GM04504 (cell line): Measurements from ENCODE around the gene CPVL.

Experiments used
- DNase-seq: peaks from one replicate; pipeline ENCODE4 v3.0.0-alpha.2; 2012; ENCODE audit warnings: low read depth

The CPVL gene

GRCh38 chr7:29146057-29146706 is at the start of gene CPVL:
Gene CPVL, minus strand, starts transcription at chr7:29146537. Its CDS starts 25,476 bp downstream, at chr7:29121061.
- no peak for DNase-seq

DNA sequence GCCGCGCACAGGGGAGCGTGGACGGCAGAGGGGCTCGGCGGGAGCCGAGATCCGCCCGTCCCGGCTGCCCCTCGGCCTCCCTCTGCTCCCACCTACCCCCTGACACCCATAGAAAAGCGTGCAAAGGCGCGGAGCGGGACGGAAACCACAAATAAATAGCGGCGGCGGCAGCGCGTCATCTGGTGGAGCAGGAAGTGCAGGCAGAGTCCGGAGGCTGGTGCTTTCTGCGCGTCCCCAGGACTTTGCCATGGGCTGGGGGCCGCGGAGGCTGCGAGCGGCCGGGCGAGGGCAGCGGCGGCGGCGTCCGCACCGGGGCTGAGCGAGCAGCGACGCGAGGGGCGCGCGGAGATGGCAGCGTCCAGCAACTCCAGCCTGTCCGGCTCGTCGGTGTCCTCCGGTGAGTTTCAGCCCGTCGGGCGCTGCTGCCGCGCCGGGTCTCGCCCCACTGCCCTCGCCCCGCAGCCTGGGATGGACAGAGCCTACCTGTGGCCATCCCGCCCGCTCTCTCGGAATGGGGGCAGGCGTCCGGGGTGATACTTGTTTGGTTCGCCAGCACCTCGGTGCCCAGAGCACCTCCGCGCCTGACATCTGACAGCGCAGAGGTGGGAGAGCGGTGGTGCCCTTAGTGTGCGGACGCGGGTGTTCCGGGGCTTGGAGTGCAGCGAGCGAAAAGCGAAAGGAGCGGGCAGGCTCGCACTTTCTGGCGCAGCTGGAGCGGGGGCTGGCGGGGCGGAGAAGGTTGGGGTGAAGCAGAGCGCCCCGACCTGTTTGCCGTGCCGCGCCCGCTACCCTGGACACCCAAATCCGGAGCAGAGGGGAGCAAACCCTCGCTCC is 48.5 kb upstream of the CPVL start, which contains the start of gene CHN2:
CHN2 (plus strand) TSS at position 182 of the 834 bp plus-strand sequence.
- DNase-seq: no peak

GRCh38 chr7:29194206-29194593 is 47.9 kb upstream of the CPVL start:
- DNase-seq: no peak

DNA sequence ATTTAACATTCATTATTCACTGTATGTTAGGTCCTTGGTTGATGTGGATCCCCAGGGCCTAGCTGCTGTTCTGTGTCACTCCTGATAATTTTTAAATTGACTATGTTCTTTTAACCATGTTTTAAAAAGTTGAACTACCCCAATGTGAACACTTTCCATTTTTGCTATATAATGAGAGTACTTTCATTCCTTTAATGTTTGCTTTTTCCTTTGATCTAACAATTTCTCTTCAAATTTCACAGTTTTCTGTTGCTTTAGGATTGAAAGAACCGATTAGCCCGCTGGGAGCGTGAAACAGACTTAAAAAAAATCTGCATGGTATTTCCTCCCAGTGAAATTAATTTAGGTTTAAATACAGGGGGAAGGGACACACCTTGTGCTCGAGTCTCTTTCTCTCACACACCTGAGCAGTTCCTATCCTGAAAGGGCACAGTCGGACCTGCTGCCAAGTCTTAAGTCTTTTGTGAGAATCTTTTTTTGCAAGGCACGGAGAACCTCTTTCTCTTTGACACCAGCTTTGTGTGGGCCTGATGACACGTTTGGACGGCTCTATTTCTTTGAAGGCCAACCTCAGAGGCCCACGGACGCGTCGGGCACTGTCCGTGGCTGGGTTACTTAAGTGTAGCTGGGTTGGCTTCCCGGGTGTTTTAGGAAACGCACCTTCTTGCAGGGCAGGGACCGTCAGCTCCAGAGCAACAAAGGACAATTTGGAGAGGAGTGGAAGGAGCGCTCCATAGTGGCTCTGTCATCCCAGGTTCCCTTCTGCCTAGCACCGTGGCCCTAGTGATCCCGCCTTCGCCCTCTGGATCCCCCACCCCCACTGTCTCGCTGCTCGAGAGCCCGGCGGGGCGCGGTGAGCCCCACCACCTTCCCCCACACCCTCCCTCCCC is 47.2 kb upstream of the CPVL start:
- no peak for DNase-seq

DNA sequence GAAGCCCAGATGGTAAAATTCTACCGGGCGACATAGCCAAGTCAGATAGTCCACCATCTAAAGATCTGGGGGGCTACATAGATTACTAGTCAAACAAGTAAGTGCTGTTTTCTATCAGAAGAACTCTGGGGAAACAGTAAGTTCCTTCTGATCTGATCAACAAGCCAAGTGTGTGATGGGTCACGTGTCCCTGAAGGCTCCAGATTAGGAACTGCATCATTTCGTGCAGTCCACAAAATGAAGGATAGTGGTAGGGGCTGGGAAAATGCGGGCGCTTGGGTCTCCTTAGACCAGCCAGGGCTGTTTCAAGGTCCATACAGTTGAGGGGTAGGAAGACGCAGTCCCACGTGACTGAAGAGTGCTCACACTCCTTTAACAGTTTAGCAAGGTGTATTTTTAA is 46.5 kb upstream of the CPVL start:
- DNase-seq: no peak

DNA sequence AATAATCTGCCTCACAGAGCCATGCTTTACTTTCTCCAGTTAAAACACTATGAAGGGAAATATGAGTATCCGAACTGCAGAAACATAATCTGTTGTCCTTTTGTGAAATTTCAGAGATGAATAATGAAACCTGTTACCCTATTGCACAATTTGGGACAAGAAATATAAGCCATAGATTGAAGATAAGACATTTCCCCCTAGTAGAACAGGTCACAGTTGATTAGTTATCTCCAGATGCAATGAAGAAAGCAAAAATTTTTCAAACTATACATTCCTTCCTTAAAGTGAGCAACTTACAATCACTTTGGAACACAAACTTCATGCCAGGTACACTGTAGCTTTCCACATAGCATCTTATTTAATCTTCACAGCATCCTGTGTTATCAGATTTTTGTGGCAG is 46.0 kb upstream of the CPVL start:
- DNase-seq: no peak

DNA sequence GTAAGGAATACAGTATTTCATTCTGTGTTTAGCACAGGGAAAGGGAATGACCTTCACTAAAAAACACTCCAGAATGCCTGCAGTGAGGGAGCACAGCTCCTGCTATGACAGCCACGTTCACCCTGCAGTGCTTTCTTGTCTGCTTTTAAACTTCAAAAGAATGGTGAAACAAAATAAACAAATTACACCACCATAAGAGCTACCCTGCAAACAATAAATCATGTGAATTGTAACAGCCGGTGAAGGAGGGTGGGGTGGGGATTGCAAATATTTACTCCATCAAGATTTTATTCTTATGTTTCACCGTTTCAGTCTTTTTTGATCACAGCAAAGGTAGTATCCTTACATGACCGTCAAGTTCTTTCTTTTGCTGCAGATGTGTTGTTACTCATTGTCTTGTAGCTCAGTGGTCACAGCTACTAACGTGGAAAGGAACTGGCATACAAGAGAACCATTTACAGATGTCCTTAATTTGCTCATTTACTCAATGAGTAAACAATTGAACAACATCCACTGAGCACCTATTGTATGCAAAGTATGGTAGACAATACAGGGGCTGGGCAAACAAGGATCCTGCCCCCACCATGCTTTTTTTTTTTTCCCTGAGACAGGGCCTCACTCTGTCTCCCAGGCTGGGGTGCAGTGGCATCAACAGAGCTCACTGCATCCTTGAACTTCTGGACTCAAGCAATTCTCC is 44.2 kb upstream of the CPVL start:
- no peak for DNase-seq

DNA sequence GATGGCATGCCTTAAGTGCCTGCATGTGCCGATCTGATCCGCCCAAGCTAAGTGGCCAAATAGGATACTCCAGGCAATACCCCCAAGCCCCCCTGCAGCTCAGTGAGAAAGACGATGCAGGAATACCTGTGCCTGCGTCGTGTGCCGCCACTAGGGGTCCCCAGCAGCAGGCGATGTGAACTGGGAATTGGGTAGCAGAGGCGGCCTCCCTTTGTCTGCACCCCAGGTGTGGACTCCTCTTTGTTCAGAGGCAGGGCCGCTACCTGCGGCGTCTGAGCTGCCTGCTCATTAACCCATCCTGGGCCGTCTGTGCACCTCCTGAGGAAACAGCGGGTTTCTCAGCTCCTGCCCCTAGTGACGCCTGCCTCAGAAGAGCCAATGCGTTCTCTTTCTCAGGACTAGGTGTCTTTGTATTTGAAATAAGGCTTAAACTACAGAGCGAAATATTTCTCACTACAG is 43.4 kb upstream of the CPVL start:
- peak; percentile 1 for DNase-seq

DNA sequence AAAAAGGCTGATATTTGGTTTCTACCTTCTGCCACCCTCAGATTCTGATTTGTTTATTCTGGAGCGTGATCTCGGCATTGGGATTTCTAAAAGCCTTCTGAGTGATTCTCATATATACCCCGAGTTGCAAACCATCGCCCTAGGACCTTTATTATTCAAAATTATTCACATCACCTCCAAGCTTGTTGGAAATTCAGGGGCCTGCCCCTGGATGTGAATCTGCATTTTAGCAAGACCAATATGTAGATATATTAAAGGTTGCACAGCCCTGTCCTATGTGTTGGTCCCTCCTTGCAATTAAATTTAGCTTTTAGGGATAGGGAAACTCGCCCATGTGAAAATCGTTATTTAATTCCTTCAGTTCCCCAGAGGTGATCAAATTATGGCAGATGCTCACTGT is 39.3 kb upstream of the CPVL start:
- DNase-seq: no peak

DNA sequence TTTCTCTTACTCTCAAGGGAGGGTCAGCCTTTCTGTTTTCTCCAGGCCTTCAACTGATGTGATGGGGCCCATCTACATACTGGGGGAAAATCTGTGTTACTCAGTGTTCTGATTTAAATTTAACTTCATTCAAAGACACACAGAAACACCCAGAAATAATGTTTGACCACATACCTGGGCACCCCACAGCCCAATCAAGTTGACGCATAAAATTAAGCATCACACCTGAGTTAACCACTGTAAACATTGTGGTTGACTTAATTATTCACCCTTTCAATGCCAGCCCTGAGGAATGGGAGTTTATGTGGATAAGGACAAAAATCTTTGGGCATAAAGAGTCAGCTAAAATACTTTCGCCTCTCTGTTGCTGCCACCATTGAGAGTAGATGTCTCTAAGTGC is 38.3 kb upstream of the CPVL start:
- no peak for DNase-seq

DNA sequence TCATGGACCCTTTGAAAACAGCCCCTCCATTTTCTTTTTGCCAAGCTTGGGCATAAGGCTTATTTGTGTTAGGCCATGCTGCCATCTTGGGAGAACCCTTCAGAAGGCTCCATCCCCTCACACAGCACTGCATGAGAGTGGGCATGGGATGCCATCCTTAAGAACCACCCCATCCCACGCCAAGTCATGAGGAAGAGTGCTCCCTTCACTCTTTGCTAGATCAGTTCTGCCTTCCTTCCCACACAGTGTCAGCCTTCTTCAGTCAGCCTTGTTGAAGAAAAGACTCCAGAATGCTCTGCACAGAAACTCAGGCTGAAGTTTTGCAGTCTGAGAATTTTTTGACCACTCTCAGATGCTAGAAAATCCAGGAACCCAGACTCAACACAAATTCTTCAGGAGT is 32.8 kb upstream of the CPVL start:
- no peak for DNase-seq

DNA sequence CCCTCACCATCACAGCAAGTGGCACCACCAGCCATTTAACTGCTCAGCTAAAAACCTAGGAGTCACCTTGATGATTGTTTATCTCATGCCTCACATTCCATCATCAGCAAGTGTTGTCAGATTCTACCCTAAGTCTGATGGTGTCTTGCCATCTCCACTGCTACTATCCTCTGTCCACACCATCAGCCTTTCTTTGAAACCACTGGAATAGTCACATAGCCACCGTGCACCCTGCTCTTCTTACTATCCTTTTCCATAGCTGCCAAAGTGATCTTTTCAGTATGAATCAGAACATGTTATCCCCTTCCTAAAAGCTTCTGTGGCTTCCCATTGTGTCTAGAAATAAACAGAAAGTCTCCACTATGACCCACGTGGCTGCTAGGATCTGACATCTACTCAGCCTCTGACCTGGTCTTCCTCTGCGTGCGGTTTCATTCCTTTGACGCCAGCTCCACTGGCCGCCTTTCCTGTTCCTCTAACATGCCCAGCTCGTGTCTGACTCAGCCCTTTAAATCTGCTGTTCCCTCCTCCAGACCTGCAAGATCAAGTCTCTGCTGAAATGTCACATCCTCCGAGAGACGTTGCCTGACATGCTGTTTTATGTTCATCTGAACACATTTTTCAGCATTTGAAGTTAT is 31.7 kb upstream of the CPVL start:
- no peak for DNase-seq

DNA sequence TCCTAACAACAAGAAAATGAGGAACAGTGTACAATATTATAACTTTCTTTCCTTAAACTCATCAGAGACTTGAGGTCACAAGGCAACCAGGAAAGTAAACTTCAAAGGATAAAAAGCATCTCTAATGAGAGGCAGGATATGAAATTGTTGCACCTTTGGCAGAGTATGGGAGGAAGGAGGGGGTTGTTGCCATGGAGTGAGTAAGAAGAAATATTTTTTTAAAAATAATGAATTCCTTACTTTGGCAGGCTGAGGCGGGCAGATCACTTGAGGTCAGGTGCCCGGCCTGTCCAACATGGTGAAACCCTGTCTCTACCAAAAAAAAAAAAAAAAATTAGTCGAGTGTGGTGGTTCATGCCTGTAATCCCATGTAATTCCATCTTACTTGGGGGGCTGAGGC is 27.1 kb upstream of the CPVL start:
- no peak for DNase-seq

- no peak for DNase-seq
Observed at GRCh38 chr7:29170781-29171180, 24.4 kb upstream of the CPVL start.

- DNase-seq: no peak
Observed at GRCh38 chr7:29167721-29168120, 21.4 kb upstream of the CPVL start.

DNA sequence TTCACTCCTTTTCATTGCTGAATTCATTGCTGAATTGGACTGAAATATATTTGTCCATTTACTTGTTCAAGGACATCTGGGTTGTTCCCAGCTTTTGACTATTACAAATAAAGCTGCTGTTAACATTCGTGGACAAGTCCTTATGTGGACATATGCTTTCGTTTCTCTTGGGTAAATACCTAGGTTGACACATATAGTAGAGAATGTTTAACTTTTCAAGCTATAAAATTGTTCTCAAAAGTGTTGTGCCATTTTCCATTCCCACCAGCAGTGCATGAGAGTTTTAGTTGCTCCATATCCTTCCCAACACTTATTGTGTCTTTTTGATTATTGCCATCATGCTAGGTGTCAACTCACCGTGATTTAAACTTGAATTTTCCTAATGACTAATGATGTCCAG is 17.5 kb upstream of the CPVL start:
- no peak for DNase-seq

DNA sequence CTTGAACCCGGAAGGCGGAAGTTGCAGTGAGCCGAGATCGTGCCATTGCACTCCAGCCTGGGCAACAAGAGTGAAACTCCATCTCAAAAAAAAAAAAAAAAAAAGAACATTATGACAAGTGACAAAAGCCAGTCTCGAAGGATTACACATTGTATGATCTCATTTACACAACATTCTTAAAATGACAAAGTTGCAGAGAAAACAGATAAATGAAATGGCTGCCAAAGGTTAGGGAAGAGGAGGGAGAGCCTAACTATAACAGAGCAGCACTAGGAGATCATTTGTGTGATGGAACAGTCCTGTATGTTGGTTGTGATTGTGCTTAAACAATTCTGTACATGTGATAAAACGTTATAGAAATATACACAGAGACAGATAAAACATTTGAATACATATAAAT is 16.2 kb upstream of the CPVL start:
- no peak for DNase-seq

GRCh38 chr7:29161231-29161630 is 14.9 kb upstream of the CPVL start:
- DNase-seq: no peak

GRCh38 chr7:29160080-29160479 is 13.7 kb upstream of the CPVL start:
- no peak for DNase-seq

- DNase-seq: no peak
Observed at GRCh38 chr7:29158795-29159423, 12.6 kb upstream of the CPVL start.

DNA sequence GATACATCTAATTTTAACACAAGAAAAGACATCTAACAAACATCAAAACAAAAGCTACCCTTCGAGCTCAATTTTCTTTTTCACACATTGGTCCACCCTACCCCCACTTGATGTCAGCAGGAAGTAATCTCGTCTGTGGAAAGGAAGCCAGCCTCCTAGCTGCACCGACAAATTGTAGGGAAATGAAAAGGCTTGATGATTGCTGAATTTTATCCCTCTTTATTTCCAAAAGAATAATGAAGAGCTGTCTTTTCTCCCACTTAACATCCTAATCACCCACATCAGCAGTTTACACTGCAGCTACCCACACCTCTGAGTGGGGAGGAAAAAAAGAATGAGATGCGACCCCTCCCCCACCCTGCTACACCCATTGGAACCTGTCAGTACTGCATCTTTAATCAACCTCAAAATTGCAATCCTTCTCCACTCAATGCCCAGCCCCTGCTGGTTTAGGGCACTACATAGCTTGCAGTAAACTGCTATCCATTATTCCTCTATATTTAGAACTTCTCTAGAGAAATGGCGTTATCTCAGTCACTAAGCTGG is 10.6 kb upstream of the CPVL start:
- DNase-seq: no peak
